CD4-positive, alpha-beta T cell (primary cell): ENCODE data around the gene TTC9B. TPM values are rescaled to one million over a fixed set of nuclear protein-coding genes. Genes with fewer than 3 reads are reported as not detected.

Source experiments
- ATAC-seq: fragments of 200-7000 bp; cut with Tn5 transposase; one replicate; pipeline ENCODE4 v1.10.0; 2022; ENCODE audit warnings: mild to moderate bottlenecking; ENCODE audit not compliant: poor library complexity
- CTCF ChIA-PET: fragments of 350-600 bp; sonication (Branson Sonifier 250); formaldehyde crosslinking; loops from one replicate; lab custom pipeline; 2021; ENCODE audit warnings: antibody characterized with exemption, inconsistent platforms; lab: Charles Lee
- POLR2A ChIA-PET: fragments of 350-600 bp; sonication (Branson Sonifier 250); formaldehyde crosslinking; loops from one replicate; lab custom pipeline; 2021; ENCODE audit warnings: antibody characterized with exemption, inconsistent platforms; lab: Charles Lee
- DNase-seq, 14 experiments: peaks; one replicate each; pipeline ENCODE4 v3.0.0-alpha.2; 2013 to 2020; ENCODE audit warnings: mixed read lengths in 2 of 14
- H3K27ac ChIP-seq, 2 donors: one replicate each; pipeline versions ENCODE4 v1.5.1 to v1.7.0; 2013; ENCODE audit warnings: low read length in 2 of 2, low read depth in 1 of 2, mild to moderate bottlenecking in 1 of 2
- H3K27me3 ChIP-seq, 2 experiments: 1 replicate in 1 of 2; 2 replicates in 1 of 2; pipeline versions ENCODE4 v1.6.1 to v1.7.0; 2013; ENCODE audit warnings: low read length in 2 of 2, control low read depth in 1 of 2, mild to moderate bottlenecking in 1 of 2, moderate library complexity in 1 of 2; ENCODE audit not compliant: insufficient read depth in 2 of 2, control insufficient read depth in 1 of 2
- H3K36me3 ChIP-seq: one replicate; pipeline ENCODE4 v1.6.1; 2013; ENCODE audit warnings: low read length, control low read depth; ENCODE audit not compliant: insufficient read depth
- H3K4me1 ChIP-seq: one replicate; pipeline ENCODE4 v1.6.1; 2013; ENCODE audit warnings: low read length, control low read depth; ENCODE audit not compliant: insufficient read depth
- H3K4me3 ChIP-seq: one replicate; pipeline ENCODE4 v1.5.1; 2013; ENCODE audit warnings: mild to moderate bottlenecking, low read length, moderate library complexity
- H3K9me3 ChIP-seq, 2 experiments: 1 replicate in 1 of 2; 2 replicates in 1 of 2; pipeline versions ENCODE4 v1.6.1 to v1.7.0; 2013; ENCODE audit warnings: low read length in 2 of 2, mild to moderate bottlenecking in 2 of 2, control low read depth in 1 of 2, moderate library complexity in 1 of 2; ENCODE audit not compliant: control insufficient read depth in 1 of 2, insufficient read depth in 1 of 2
- H3K27ac Mint-ChIP-seq: one replicate; pipeline ENCODE4 v1.8.0; 2020; ENCODE audit warnings: mixed read lengths
- H3K27me3 Mint-ChIP-seq: one replicate; pipeline ENCODE4 v1.8.0; 2021; ENCODE audit warnings: mixed read lengths
- H3K36me3 Mint-ChIP-seq: one replicate; pipeline ENCODE4 v1.8.0; 2021; ENCODE audit warnings: low read depth, mixed read lengths
- H3K4me1 Mint-ChIP-seq: one replicate; pipeline ENCODE4 v1.8.0; 2021; ENCODE audit warnings: low read depth, mixed read lengths
- H3K4me3 Mint-ChIP-seq: one replicate; pipeline ENCODE4 v1.8.0; 2020; ENCODE audit warnings: mild to moderate bottlenecking, mixed read lengths
- H3K9me3 Mint-ChIP-seq: one replicate; pipeline ENCODE4 v1.8.0; 2020; ENCODE audit warnings: mixed read lengths
- CTCF ChIP-seq: fragments of 200-600 bp; IDR thresholded peaks from one replicate; pipeline ENCODE4 v1.8.0; 2022; ENCODE audit warnings: antibody characterized with exemption, mild to moderate bottlenecking
- intact Hi-C, 2 experiments: fragments of 100-400 bp; cut with DNase I in 1 of 2; cut with micrococcal nuclease in 1 of 2; formaldehyde crosslinking; loops; one replicate each; pipeline versions ENCODE4 v1.15.1 to v1.9.0; 2023 to 2025; cut with DNase I, micrococcal nuclease
- total RNA-seq, 174 experiments: library from RNA in 2 of 174; stranded (reverse) in 2 of 174; gene quantifications; one replicate each; pipeline ENCODE4 v1.2.3 and lab custom pipeline; 2021 to 2026

Gene TTC9B
- total RNA-seq, 2 experiments from 2014 or later = not detected

GRCh38 chr19:40266119-40266518 is 47.9 kb upstream of the TTC9B start:
- intact Hi-C loops = no loop called here
- ChIA-PET POLR2A (no interaction called here), CTCF (no interaction called here)

GRCh38 chr19:40265763-40266099 is 47.5 kb upstream of the TTC9B start:
- Histone ChIP-seq H3K4me3 (no peak overlapping the region), H3K9me3 (no peaks in the 10 kb centered on the region), H3K27me3 (no peaks in the 10 kb centered on the region), H3K36me3 (peaks cover 51% of the 10 kb centered on the region), H3K4me1 (peaks cover 13% of the 10 kb centered on the region), H3K27ac (no peak overlapping the region)
- intact Hi-C loops = no loop called here
- Mint-ChIP-seq H3K27ac (no peak overlapping the region), H3K9me3 (no peaks in the 10 kb centered on the region), H3K27me3 (no peaks in the 10 kb centered on the region), H3K36me3 (peaks cover 77% of the 10 kb centered on the region), H3K4me3 (no peak overlapping the region), H3K4me1 (peaks cover 36% of the 10 kb centered on the region)
- no peak for ATAC-seq
- no peak for TF ChIP-seq CTCF
- ChIA-PET POLR2A (no interaction called here), CTCF (no interaction called here)
- DNase-seq = peak in 1 of 14 experiments; percentile 7

More at GRCh38 chr19:40266119-40266518, 47.9 kb upstream of the TTC9B start:
- no peak overlapping the region for H3K27ac Mint-ChIP-seq
- Histone ChIP-seq H3K36me3 (peaks cover 51% of the 10 kb centered on the region), H3K9me3 (no peaks in the 10 kb centered on the region), H3K27ac (no peak overlapping the region), H3K27me3 (no peaks in the 10 kb centered on the region), H3K4me1 (peaks cover 13% of the 10 kb centered on the region), H3K4me3 (no peak overlapping the region)
- TF ChIP-seq CTCF = no peak
- peaks cover 75% of the 10 kb centered on the region for H3K36me3 Mint-ChIP-seq
- DNase-seq = no peak
- no peaks in the 10 kb centered on the region for H3K27me3 Mint-ChIP-seq
- H3K4me1 Mint-ChIP-seq = peaks cover 35% of the 10 kb centered on the region
- H3K4me3 Mint-ChIP-seq = no peak overlapping the region
- ATAC-seq = no peak
- no peaks in the 10 kb centered on the region for H3K9me3 Mint-ChIP-seq

- no peak for TF ChIP-seq CTCF
- Histone ChIP-seq H3K4me1 (peaks cover 8% of the 10 kb centered on the region), H3K27ac (no peak overlapping the region), H3K27me3 (no peaks in the 10 kb centered on the region), H3K9me3 (no peaks in the 10 kb centered on the region), H3K4me3 (no peak overlapping the region), H3K36me3 (peaks cover 50% of the 10 kb centered on the region)
- ATAC-seq = no peak
- no peak overlapping the region for H3K4me3 Mint-ChIP-seq
- H3K9me3 Mint-ChIP-seq = no peaks in the 10 kb centered on the region
- H3K27me3 Mint-ChIP-seq = no peaks in the 10 kb centered on the region
- H3K36me3 Mint-ChIP-seq = peaks cover 74% of the 10 kb centered on the region
- POLR2A ChIA-PET = no interaction called here
- DNase-seq = no peak
- H3K27ac Mint-ChIP-seq = no peak overlapping the region
- intact Hi-C loops = no loop called here
- CTCF ChIA-PET = interaction anchor here (0.6 kb wide), 1 partner anchor 100 kb away, joined by 3 read pairs; no protein-coding TSS in a partner anchor
- H3K4me1 Mint-ChIP-seq = peaks cover 36% of the 10 kb centered on the region
Measured at GRCh38 chr19:40265055-40265762, 47.0 kb upstream of the TTC9B start.
